ENCODE results near the gene IQCH.
"Not testable (repeated sequence)": the region's sequence is repeated elsewhere in the genome, so short reads cannot be mapped to it uniquely, and the experiment has no call there.

The IQCH gene

GRCh38 chr15:67248011-67248505 is 6.5 kb upstream of the IQCH start:
- no peak for DNase-seq

- DNase-seq, result no peak
Observed at GRCh38 chr15:67249830-67250229, 4.8 kb upstream of the IQCH start.

GRCh38 chr15:67251318-67251717 is 3.3 kb upstream of the IQCH start:
- DNase-seq, result no peak

GRCh38 chr15:67253101-67253500 is 1.5 kb upstream of the IQCH start:
- no peak for DNase-seq

- peak in 1 of 2 experiments; percentile 16 for DNase-seq
Observed at GRCh38 chr15:67253549-67254237, 893 bp upstream of the IQCH start.

GRCh38 chr15:67256051-67256450 is 1.5 kb downstream of the IQCH start:
- DNase-seq, result no peak

- DNase-seq, result not testable (repeated sequence)
Observed at GRCh38 chr15:67258412-67258811, 3.8 kb downstream of the IQCH start.

GRCh38 chr15:67259379-67259778 is 4.8 kb downstream of the IQCH start:
- no peak for DNase-seq

GRCh38 chr15:67259806-67260205 is 5.2 kb downstream of the IQCH start:
- DNase-seq, result no peak

- DNase-seq, result no peak
Observed at GRCh38 chr15:67266870-67267269, 12.3 kb downstream of the IQCH start.

GRCh38 chr15:67267440-67267839 is 12.9 kb downstream of the IQCH start:
- DNase-seq, result no peak

- no peak for DNase-seq
Observed at GRCh38 chr15:67267951-67268941, 13.7 kb downstream of the IQCH start.

- no peak for DNase-seq
Observed at GRCh38 chr15:67274236-67274635, 19.6 kb downstream of the IQCH start.

GRCh38 chr15:67276666-67277065 is 22.1 kb downstream of the IQCH start:
- no peak for DNase-seq

GRCh38 chr15:67280217-67280616 is 25.6 kb downstream of the IQCH start:
- DNase-seq, result no peak

GRCh38 chr15:67281714-67282113 is 27.1 kb downstream of the IQCH start:
- DNase-seq, result no peak

- DNase-seq, result not testable (repeated sequence)
Observed at GRCh38 chr15:67285625-67286024, 31.0 kb downstream of the IQCH start.

GRCh38 chr15:67286400-67286799 is 31.8 kb downstream of the IQCH start:
- DNase-seq, result not testable (repeated sequence)

GRCh38 chr15:67290319-67290718 is 35.7 kb downstream of the IQCH start:
- DNase-seq, result no peak

- no peak for DNase-seq
Observed at GRCh38 chr15:67296188-67296587, 41.6 kb downstream of the IQCH start.

GRCh38 chr15:67296684-67297083 is 42.1 kb downstream of the IQCH start:
- DNase-seq, result no peak

- DNase-seq, result no peak
Observed at GRCh38 chr15:67300266-67301025, 45.9 kb downstream of the IQCH start.
